ENCODE measurements around the gene TRIP4. TPM values are rescaled to one million over a fixed set of nuclear protein-coding genes. Genes with fewer than 3 reads are reported as not detected.
A peak's percentile ranks its signal among the peaks of the same experiment; 100 is the strongest.

TRIP4 gene
- total RNA-seq, 4 donors from 2014 or later: 13.0 to 23.7 (median 18.0) TPM

GRCh38 chr15:64462492-64462891 lies 74.9 kb downstream of the TRIP4 start:
- Histone ChIP-seq H3K4me1 (peaks cover 5 to 63% (median 36%) of the 10 kb centered on the region in 4 donors), H3K9me3 (no peaks in the 10 kb centered on the region), H3K27me3 (no peaks in the 10 kb centered on the region), H3K36me3 (no peaks in the 10 kb centered on the region), H3K4me3 (no peak overlapping the region), H3K27ac (peak overlapping the region in 2 of 4 donors; percentile 90 to 96)
- no peak for TF ChIP-seq POLR2A (IDR thresholded peaks at IDR 0.05)
- TF ChIP-seq EP300 (IDR thresholded peaks at IDR 0.05): no peak
- TF ChIP-seq, protein P1, sequence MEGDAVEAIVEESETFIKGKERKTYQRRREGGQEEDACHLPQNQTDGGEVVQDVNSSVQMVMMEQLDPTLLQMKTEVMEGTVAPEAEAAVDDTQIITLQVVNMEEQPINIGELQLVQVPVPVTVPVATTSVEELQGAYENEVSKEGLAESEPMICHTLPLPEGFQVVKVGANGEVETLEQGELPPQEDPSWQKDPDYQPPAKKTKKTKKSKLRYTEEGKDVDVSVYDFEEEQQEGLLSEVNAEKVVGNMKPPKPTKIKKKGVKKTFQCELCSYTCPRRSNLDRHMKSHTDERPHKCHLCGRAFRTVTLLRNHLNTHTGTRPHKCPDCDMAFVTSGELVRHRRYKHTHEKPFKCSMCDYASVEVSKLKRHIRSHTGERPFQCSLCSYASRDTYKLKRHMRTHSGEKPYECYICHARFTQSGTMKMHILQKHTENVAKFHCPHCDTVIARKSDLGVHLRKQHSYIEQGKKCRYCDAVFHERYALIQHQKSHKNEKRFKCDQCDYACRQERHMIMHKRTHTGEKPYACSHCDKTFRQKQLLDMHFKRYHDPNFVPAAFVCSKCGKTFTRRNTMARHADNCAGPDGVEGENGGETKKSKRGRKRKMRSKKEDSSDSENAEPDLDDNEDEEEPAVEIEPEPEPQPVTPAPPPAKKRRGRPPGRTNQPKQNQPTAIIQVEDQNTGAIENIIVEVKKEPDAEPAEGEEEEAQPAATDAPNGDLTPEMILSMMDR (IDR thresholded peaks at IDR 0.05): no peak
- no peak for DNase-seq (ENCODE audit: low spot score in 2 of 2)

- no peak for DNase-seq (ENCODE audit: low spot score in 2 of 2)
- no peaks in the 10 kb centered on the region for H3K9me3 ChIP-seq
- no peaks in the 10 kb centered on the region for H3K27me3 ChIP-seq
- no peak overlapping the region for H3K27ac ChIP-seq
- no peaks in the 10 kb centered on the region for H3K36me3 ChIP-seq
- 60 to 66% methylated on average over 3 of the region's 3 CpGs for WGBS, 2 donors
- peaks cover 5 to 66% (median 36%) of the 10 kb centered on the region in 4 donors for H3K4me1 ChIP-seq
- no peak overlapping the region for H3K4me3 ChIP-seq
- no peak for TF ChIP-seq EP300 (IDR thresholded peaks at IDR 0.05)
- TF ChIP-seq, protein P1 (IDR thresholded peaks at IDR 0.05): no peak
- no peak for TF ChIP-seq POLR2A (IDR thresholded peaks at IDR 0.05)
These were observed 76.8 kb downstream of the TRIP4 start for GRCh38 chr15:64464276-64465005.

DNA sequence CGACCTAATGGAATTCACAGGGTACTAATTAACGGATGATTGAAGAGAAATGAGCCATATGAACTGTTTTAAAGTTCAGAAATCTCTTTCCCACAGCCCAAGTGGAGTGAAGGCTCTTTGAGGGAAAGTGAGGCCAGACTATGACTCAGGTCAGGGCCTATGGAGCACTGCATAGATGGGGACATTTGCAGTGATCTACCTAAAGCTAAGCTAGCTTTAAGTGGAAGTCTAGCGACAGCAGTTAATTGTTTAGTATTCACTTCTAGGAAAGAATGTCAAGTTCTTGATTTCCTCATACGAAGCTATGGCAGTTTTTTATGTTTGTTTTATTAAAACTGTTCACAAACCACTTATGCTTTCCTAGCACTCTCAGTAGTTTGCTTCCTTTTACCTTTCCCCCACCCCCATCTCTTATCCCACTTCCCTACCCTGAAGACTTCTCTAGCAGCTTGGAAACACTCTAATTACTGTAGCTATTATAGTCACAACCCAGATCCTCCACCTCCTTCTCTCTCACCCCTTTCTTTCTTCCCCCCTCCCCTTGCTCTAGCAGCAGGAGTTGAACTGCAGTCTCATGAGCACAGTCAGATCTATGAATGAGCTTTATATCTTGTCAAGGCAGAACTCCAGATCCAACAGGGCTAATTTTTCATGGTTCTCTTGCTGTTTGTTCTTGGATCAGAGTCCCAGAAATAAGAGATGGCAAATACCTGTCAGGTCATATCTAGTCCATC lies 78.9 kb downstream of the TRIP4 start:
- Histone ChIP-seq H3K36me3 (no peaks in the 10 kb centered on the region), H3K27ac (peak overlapping the region in 1 of 4 donors; percentile 2), H3K27me3 (no peaks in the 10 kb centered on the region), H3K9me3 (no peaks in the 10 kb centered on the region), H3K4me3 (no peak overlapping the region), H3K4me1 (peaks cover 5 to 59% (median 32%) of the 10 kb centered on the region in 4 donors)
- no peak for TF ChIP-seq EP300 (IDR thresholded peaks at IDR 0.05)
- TF ChIP-seq POLR2A (IDR thresholded peaks at IDR 0.05): no peak
- TF ChIP-seq, protein P1 (IDR thresholded peaks at IDR 0.05): no peak
- no peak for DNase-seq (ENCODE audit: low spot score in 2 of 2)
- 68 to 71% methylated on average over 4 of the region's 4 CpGs for WGBS, 2 donors

DNA sequence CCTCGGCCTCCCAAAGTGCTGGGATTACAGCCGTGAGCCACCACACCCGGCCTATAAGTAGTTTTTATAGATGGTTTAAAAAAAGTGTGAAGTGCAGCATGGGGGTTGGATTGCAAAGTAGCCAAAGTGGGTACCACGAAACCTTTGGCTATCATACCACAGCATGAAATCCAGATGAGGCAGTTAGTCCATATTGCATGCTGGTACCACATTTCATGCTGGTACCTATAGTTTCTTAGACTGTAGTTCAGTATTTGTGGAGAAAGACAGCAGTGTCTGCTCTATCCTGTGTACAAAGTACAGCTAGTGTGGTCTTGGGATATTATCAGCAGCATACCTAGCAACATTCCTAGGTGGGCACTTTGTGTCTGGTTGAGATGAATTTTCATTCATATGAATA lies 84.5 kb downstream of the TRIP4 start:
- no peaks in the 10 kb centered on the region for H3K36me3 ChIP-seq
- no peaks in the 10 kb centered on the region for H3K9me3 ChIP-seq
- no peak for DNase-seq (ENCODE audit: low spot score in 2 of 2)
- no peak overlapping the region for H3K4me3 ChIP-seq
- TF ChIP-seq POLR2A (IDR thresholded peaks at IDR 0.05) (no peak), EP300 (IDR thresholded peaks at IDR 0.05) (no peak)
- TF ChIP-seq, protein P1 (IDR thresholded peaks at IDR 0.05): no peak
- no peaks in the 10 kb centered on the region for H3K27me3 ChIP-seq
- H3K27ac ChIP-seq: no peak overlapping the region
- H3K4me1 ChIP-seq: peaks cover 0 to 7% (median 0%) of the 10 kb centered on the region in 4 donors
- WGBS, 2 donors: 94 to 100% methylated on average over 4 of the region's 4 CpGs

GRCh38 chr15:64474846-64475245 lies 87.2 kb downstream of the TRIP4 start:
- Histone ChIP-seq H3K4me3 (no peak overlapping the region), H3K27me3 (no peaks in the 10 kb centered on the region), H3K27ac (no peak overlapping the region), H3K9me3 (no peaks in the 10 kb centered on the region), H3K36me3 (no peaks in the 10 kb centered on the region), H3K4me1 (peaks cover 0 to 7% (median 0%) of the 10 kb centered on the region in 4 donors)
- no peak for DNase-seq (ENCODE audit: low spot score in 2 of 2)
- 89 to 95% methylated on average over 2 of the region's 2 CpGs for WGBS, 2 donors
- TF ChIP-seq EP300 (IDR thresholded peaks at IDR 0.05) (no peak), POLR2A (IDR thresholded peaks at IDR 0.05) (no peak)
- TF ChIP-seq, protein P1 (IDR thresholded peaks at IDR 0.05): no peak

All from tibial nerve (tissue), 4 donors.